Natural killer cell (primary cell): ENCODE data around the gene C16orf74. TPM values are rescaled to one million over a fixed set of nuclear protein-coding genes. Genes with fewer than 3 reads are reported as not detected.

Source experiments
- ATAC-seq, 3 donors: fragments of 150-1000 bp in 2 of 3; fragments of 200-7000 bp in 1 of 3; cut with Tn5 transposase; 1 replicate in 1 of 3; 2 replicates in 2 of 3; pipeline ENCODE4 v1.10.0; 2021; ENCODE audit warnings: mild to moderate bottlenecking in 2 of 3, moderate library complexity in 2 of 3
- DNase-seq, 2 donors: peaks; one replicate each; pipeline versions ENCODE4 v3.0.0 to v3.0.0-alpha.2; 2013 to 2021; ENCODE audit warnings: mixed read lengths in 1 of 2
- H3K27ac ChIP-seq: one replicate; pipeline ENCODE4 v1.5.1; 2013; ENCODE audit warnings: mild to moderate bottlenecking, low read length
- H3K27me3 ChIP-seq: one replicate; pipeline ENCODE4 v1.6.1; 2013; ENCODE audit warnings: low read length; ENCODE audit not compliant: control insufficient read depth, insufficient read depth
- H3K36me3 ChIP-seq: one replicate; pipeline ENCODE4 v1.6.1; 2013; ENCODE audit warnings: low read length; ENCODE audit not compliant: control insufficient read depth, insufficient read depth
- H3K4me1 ChIP-seq: one replicate; pipeline ENCODE4 v1.6.1; 2013; ENCODE audit warnings: low read length; ENCODE audit not compliant: control insufficient read depth, insufficient read depth
- H3K4me3 ChIP-seq: one replicate; pipeline ENCODE4 v1.5.1; 2013; ENCODE audit warnings: low read length
- H3K9me3 ChIP-seq: one replicate; pipeline ENCODE4 v1.6.1; 2013; ENCODE audit warnings: low read length; ENCODE audit not compliant: control insufficient read depth, insufficient read depth
- H3K27ac Mint-ChIP-seq, 2 donors: one replicate each; pipeline ENCODE4 v1.8.0; 2022; ENCODE audit warnings: mild to moderate bottlenecking in 2 of 2, mixed read lengths in 2 of 2, moderate library complexity in 1 of 2
- H3K27me3 Mint-ChIP-seq, 2 donors: one replicate each; pipeline ENCODE4 v1.8.0; 2022; ENCODE audit warnings: low read depth in 2 of 2, mixed read lengths in 2 of 2
- H3K36me3 Mint-ChIP-seq: one replicate; pipeline ENCODE4 v1.8.0; 2022; ENCODE audit warnings: mixed read lengths
- H3K4me1 Mint-ChIP-seq, 2 donors: one replicate each; pipeline ENCODE4 v1.8.0; 2022; ENCODE audit warnings: mixed read lengths in 2 of 2
- H3K4me3 Mint-ChIP-seq: one replicate; pipeline ENCODE4 v1.8.0; 2022; ENCODE audit warnings: mild to moderate bottlenecking, moderate library complexity, mixed read lengths
- H3K9me3 Mint-ChIP-seq, 2 donors: one replicate each; pipeline ENCODE4 v1.8.0; 2022; ENCODE audit warnings: mixed read lengths in 2 of 2
- WGBS: methylation state at CpG from one replicate; pipeline ENCODE4 v1.1.7; 2013; ENCODE audit warnings: missing lambda C conversion rate; ENCODE audit not compliant: insufficient coverage; 5-methylcytosine and 5-hydroxymethylcytosine counted together
- intact Hi-C: fragments of 100-400 bp; cut with micrococcal nuclease; formaldehyde crosslinking; loops from one replicate; pipeline ENCODE4 v1.14.2; 2022
- total RNA-seq, 4 donors: library from RNA; stranded (reverse); fragments of 120-200 nt in 1 of 4; gene quantifications; one replicate each; pipeline versions ENCODE4 v1.2.3 to v1.2.4, GENCODE V29; 2013 to 2022
- TF ChIP-seq, protein P1 (sequence below): fragments of 200-600 bp; IDR thresholded peaks from one replicate; pipeline ENCODE4 v1.8.0; 2022; ENCODE audit warnings: antibody characterized with exemption

The C16orf74 gene
- total RNA-seq, 3 donors from 2014 or later (not counting 1 experiment from before 2014, with no cell fraction given) = 0.71 to 2.2 (median 1.8) TPM

- Mint-ChIP-seq H3K4me3 (no peak overlapping the region), H3K4me1 (no peaks in the 10 kb centered on the region), H3K9me3 (no peaks in the 10 kb centered on the region), H3K27ac (no peak overlapping the region), H3K36me3 (no peaks in the 10 kb centered on the region), H3K27me3 (no peaks in the 10 kb centered on the region)
- Histone ChIP-seq H3K9me3 (no peaks in the 10 kb centered on the region), H3K27ac (no peak overlapping the region), H3K27me3 (no peaks in the 10 kb centered on the region), H3K36me3 (no peaks in the 10 kb centered on the region), H3K4me1 (no peaks in the 10 kb centered on the region), H3K4me3 (no peak overlapping the region)
- no peak for ATAC-seq
- intact Hi-C loops = no loop called here
- TF ChIP-seq, protein P1, sequence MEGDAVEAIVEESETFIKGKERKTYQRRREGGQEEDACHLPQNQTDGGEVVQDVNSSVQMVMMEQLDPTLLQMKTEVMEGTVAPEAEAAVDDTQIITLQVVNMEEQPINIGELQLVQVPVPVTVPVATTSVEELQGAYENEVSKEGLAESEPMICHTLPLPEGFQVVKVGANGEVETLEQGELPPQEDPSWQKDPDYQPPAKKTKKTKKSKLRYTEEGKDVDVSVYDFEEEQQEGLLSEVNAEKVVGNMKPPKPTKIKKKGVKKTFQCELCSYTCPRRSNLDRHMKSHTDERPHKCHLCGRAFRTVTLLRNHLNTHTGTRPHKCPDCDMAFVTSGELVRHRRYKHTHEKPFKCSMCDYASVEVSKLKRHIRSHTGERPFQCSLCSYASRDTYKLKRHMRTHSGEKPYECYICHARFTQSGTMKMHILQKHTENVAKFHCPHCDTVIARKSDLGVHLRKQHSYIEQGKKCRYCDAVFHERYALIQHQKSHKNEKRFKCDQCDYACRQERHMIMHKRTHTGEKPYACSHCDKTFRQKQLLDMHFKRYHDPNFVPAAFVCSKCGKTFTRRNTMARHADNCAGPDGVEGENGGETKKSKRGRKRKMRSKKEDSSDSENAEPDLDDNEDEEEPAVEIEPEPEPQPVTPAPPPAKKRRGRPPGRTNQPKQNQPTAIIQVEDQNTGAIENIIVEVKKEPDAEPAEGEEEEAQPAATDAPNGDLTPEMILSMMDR = no peak
- DNase-seq = no peak
- 86% methylated on average over 14 of the region's 14 CpGs for WGBS
Measured at GRCh38 chr16:85697431-85697830, 53.5 kb downstream of the C16orf74 start.

DNA sequence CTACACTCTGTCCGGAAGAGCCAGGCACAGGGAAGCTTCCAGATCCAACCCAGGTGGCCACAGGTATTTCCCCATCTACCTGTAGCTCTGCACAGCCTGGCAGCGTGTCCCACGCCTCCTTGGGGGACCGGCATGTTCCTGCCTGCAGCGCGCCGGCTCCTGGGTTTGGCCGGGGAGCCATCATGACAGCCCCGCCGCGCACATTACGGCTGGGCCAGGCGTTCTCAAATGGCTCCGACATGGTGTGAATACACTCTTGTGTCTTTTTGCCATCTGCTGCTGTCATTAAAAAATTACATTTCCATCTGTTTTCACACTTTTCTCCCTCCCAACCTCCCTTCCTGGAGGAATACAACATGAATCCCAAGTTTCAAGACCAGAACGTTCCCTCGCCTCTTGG lies 54.1 kb downstream of the C16orf74 start:
- WGBS = 90% methylated on average over 16 of the region's 16 CpGs
- Mint-ChIP-seq H3K4me3 (no peak overlapping the region), H3K27ac (no peak overlapping the region), H3K36me3 (no peaks in the 10 kb centered on the region), H3K27me3 (no peaks in the 10 kb centered on the region), H3K9me3 (no peaks in the 10 kb centered on the region), H3K4me1 (no peaks in the 10 kb centered on the region)
- DNase-seq (no peak), ATAC-seq (no peak)
- Histone ChIP-seq H3K9me3 (no peaks in the 10 kb centered on the region), H3K27me3 (no peaks in the 10 kb centered on the region), H3K36me3 (no peaks in the 10 kb centered on the region), H3K4me1 (no peaks in the 10 kb centered on the region), H3K27ac (no peak overlapping the region), H3K4me3 (no peak overlapping the region)
- TF ChIP-seq, protein P1 = no peak
- intact Hi-C loops = no loop called here

DNA sequence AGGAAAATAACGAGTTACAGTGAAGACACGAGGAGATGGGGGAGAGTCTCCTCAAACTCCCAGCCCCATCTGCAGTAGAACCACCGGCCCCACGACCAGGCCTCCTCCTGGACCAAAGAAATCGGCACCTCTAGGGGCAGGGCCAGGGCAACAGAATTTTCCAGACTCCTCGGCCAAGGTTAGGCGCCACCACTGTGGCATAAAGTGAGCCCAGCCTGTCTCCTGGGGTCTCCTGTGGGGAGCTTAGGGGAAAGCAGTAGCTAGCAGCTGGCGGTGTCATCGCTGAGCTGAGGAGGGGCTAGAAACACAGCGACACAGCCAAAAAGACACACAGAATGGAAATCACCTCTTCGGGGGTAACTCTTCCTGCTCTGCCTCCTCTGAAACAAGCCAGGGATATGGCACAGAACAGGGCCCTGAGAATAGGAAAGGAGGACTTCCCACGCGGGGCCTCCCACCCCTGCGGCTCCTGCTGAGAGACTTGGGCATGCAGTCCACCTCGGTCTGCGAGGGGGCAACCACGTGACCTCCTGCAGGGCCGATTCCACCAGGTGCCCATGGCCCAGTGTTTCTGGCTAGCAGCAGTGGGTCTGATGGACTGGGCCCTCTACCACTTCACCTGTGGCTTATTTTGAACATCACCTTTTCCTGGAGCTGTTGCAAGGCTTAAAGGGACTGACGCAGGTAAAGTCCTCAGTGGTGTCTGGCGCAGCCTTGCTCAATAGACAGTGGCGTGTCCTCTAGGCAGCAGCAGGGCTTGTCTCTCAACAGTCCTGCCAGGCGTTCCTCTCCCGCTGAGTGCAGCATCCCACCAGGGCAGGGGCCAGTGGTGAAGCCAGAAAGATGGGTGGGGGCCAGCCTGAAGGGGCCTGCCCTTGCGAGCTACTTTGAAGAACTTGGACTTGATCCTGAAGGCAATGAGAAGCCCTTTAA lies 55.4 kb downstream of the C16orf74 start:
- no peaks in the 10 kb centered on the region for H3K9me3 Mint-ChIP-seq
- ATAC-seq = no peak
- Histone ChIP-seq H3K4me1 (no peaks in the 10 kb centered on the region), H3K36me3 (no peaks in the 10 kb centered on the region), H3K27ac (no peak overlapping the region), H3K4me3 (no peak overlapping the region), H3K27me3 (no peaks in the 10 kb centered on the region), H3K9me3 (no peaks in the 10 kb centered on the region)
- no peaks in the 10 kb centered on the region for H3K4me1 Mint-ChIP-seq
- H3K27me3 Mint-ChIP-seq = no peaks in the 10 kb centered on the region
- H3K4me3 Mint-ChIP-seq = no peak overlapping the region
- H3K27ac Mint-ChIP-seq = no peak overlapping the region
- DNase-seq = no peak
- 82% methylated on average over 24 of the region's 24 CpGs for WGBS
- no peaks in the 10 kb centered on the region for H3K36me3 Mint-ChIP-seq
- intact Hi-C loops = no loop called here
- TF ChIP-seq, protein P1 = no peak
